CD4-positive, CD25-positive, alpha-beta regulatory T cell (primary cell): ENCODE data around the gene LARP4B. TPM values are rescaled to one million over a fixed set of nuclear protein-coding genes. Genes with fewer than 3 reads are reported as not detected.
A peak's percentile ranks its signal among the peaks of the same experiment; 100 is the strongest.

Source experiments
- ATAC-seq, 2 donors: fragments of 150-1000 bp; cut with Tn5 transposase; one replicate each; pipeline ENCODE4 v1.10.0; 2021; ENCODE audit warnings: low read depth in 2 of 2, moderate number of reproducible peaks in 2 of 2, moderate library complexity in 1 of 2
- DNase-seq, 3 donors: peaks; one replicate each; pipeline versions ENCODE4 v3.0.0 to v3.0.0-alpha.2; 2012 to 2022; ENCODE audit warnings: mixed read lengths in 1 of 3
- H3K27ac ChIP-seq: one replicate; pipeline ENCODE4 v1.7.0; 2013; ENCODE audit warnings: mild to moderate bottlenecking, low read length; ENCODE audit not compliant: insufficient read depth, poor library complexity, severe bottlenecking
- H3K27me3 ChIP-seq: one replicate; pipeline ENCODE4 v1.7.0; 2013; ENCODE audit warnings: low read length; ENCODE audit not compliant: control insufficient read depth, insufficient read depth
- H3K36me3 ChIP-seq: one replicate; pipeline ENCODE4 v1.7.0; 2013; ENCODE audit warnings: mild to moderate bottlenecking, low read length, moderate library complexity; ENCODE audit not compliant: control insufficient read depth, insufficient read depth
- H3K4me1 ChIP-seq: 2 replicates; pipeline ENCODE4 v1.7.0; 2013; ENCODE audit warnings: mild to moderate bottlenecking, low read length; ENCODE audit not compliant: insufficient read depth, control insufficient read depth, poor library complexity, severe bottlenecking
- H3K4me3 ChIP-seq: one replicate; pipeline ENCODE4 v1.7.0; 2013; ENCODE audit warnings: low read depth, mild to moderate bottlenecking, low read length, moderate library complexity
- H3K9me3 ChIP-seq, 2 experiments: 1 replicate in 1 of 2; 2 replicates in 1 of 2; pipeline ENCODE4 v1.7.0; 2013; ENCODE audit warnings: low read length in 2 of 2, mild to moderate bottlenecking in 1 of 2, moderate library complexity in 1 of 2; ENCODE audit not compliant: control insufficient read depth in 2 of 2
- H3K27ac Mint-ChIP-seq, 3 donors: one replicate each; pipeline ENCODE4 v1.8.0; 2020 to 2022; ENCODE audit warnings: mild to moderate bottlenecking in 3 of 3, mixed read lengths in 3 of 3, moderate library complexity in 2 of 3
- H3K27me3 Mint-ChIP-seq: one replicate; pipeline ENCODE4 v1.8.0; 2022; ENCODE audit warnings: mild to moderate bottlenecking, mixed read lengths
- H3K36me3 Mint-ChIP-seq: one replicate; pipeline ENCODE4 v1.8.0; 2020; ENCODE audit warnings: mixed read lengths
- H3K4me1 Mint-ChIP-seq, 4 donors: one replicate each; pipeline ENCODE4 v1.8.0; 2020 to 2022; ENCODE audit warnings: mixed read lengths in 4 of 4, mild to moderate bottlenecking in 1 of 4
- H3K4me3 Mint-ChIP-seq, 4 donors: one replicate each; pipeline ENCODE4 v1.8.0; 2020 to 2022; ENCODE audit warnings: mild to moderate bottlenecking in 4 of 4, mixed read lengths in 4 of 4, moderate library complexity in 3 of 4
- H3K9me3 Mint-ChIP-seq, 7 donors: one replicate each; pipeline ENCODE4 v1.8.0; 2020 to 2022; ENCODE audit warnings: mixed read lengths in 7 of 7, mild to moderate bottlenecking in 3 of 7, moderate library complexity in 2 of 7
- polyA plus RNA-seq, 4 donors: library from polyadenylated mRNA; unstranded; fragments of 300-500 nt; fragmentation: Illumina TruSeq; gene quantifications; one replicate each; pipeline ENCODE4 v1.2.3, GENCODE V29; 2021
- total RNA-seq: library from RNA; stranded (reverse); gene quantifications from one replicate; pipeline ENCODE4 v1.2.3, GENCODE V29; 2022

Gene LARP4B
- total and polyA plus RNA-seq, 5 donors from 2014 or later, result 20.5 to 82.0 (median 30.3) TPM

- no peaks in the 10 kb centered on the region for H3K36me3 ChIP-seq
- no peaks in the 10 kb centered on the region for H3K27me3 ChIP-seq
- no peak overlapping the region for H3K4me3 ChIP-seq
- no peaks in the 10 kb centered on the region for H3K27me3 Mint-ChIP-seq
- H3K27ac Mint-ChIP-seq, result no peak overlapping the region
- H3K4me1 Mint-ChIP-seq, result peaks cover 3 to 12% (median 8%) of the 10 kb centered on the region in 4 donors
- H3K4me3 Mint-ChIP-seq, result no peak overlapping the region
- H3K9me3 ChIP-seq, result no peaks in the 10 kb centered on the region
- H3K4me1 ChIP-seq, result no peaks in the 10 kb centered on the region
- peaks cover 0 to 5% (median 0%) of the 10 kb centered on the region in 7 donors for H3K9me3 Mint-ChIP-seq
- H3K36me3 Mint-ChIP-seq, result no peaks in the 10 kb centered on the region
- no peak overlapping the region for H3K27ac ChIP-seq
- ATAC-seq (no peak), DNase-seq (no peak)
Observed at GRCh38 chr10:964321-964987, 32.9 kb upstream of the LARP4B start.

DNA sequence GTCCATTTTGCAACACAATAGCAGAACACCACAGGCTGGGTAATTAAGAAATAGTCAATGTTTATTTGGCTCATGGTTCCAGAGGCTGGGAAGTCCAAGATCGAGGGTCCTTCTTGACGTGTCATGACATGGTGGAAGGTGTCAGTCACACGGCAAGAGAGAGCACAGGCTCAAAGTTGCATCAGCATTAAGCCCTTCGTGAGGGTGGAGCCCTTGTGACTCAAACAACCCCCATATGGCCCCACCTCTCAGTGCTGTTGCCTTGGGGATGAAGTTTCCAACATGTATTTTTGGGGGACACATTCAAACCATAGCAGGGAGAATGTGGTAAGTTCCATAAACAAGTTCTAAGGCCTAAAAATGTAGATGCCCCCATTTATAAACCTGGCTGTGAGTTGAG, 32.1 kb upstream of the LARP4B start:
- no peaks in the 10 kb centered on the region for H3K4me1 ChIP-seq
- no peak overlapping the region for H3K4me3 ChIP-seq
- ATAC-seq (no peak), DNase-seq (no peak)
- no peak overlapping the region for H3K27ac Mint-ChIP-seq
- H3K4me3 Mint-ChIP-seq, result no peak overlapping the region
- peaks cover 0 to 3% (median 0%) of the 10 kb centered on the region in 7 donors for H3K9me3 Mint-ChIP-seq
- H3K27me3 Mint-ChIP-seq, result no peaks in the 10 kb centered on the region
- no peaks in the 10 kb centered on the region for H3K9me3 ChIP-seq
- no peaks in the 10 kb centered on the region for H3K27me3 ChIP-seq
- H3K36me3 ChIP-seq, result no peaks in the 10 kb centered on the region
- H3K36me3 Mint-ChIP-seq, result no peaks in the 10 kb centered on the region
- H3K27ac ChIP-seq, result no peak overlapping the region
- peaks cover 3 to 12% (median 8%) of the 10 kb centered on the region in 4 donors for H3K4me1 Mint-ChIP-seq

- H3K27me3 Mint-ChIP-seq, result no peaks in the 10 kb centered on the region
- H3K36me3 Mint-ChIP-seq, result no peaks in the 10 kb centered on the region
- no peaks in the 10 kb centered on the region for H3K27me3 ChIP-seq
- H3K36me3 ChIP-seq, result no peaks in the 10 kb centered on the region
- H3K4me1 Mint-ChIP-seq, result peaks cover 3 to 12% (median 8%) of the 10 kb centered on the region in 4 donors
- H3K27ac ChIP-seq, result no peak overlapping the region
- no peak overlapping the region for H3K27ac Mint-ChIP-seq
- no peak overlapping the region for H3K4me3 ChIP-seq
- H3K4me3 Mint-ChIP-seq, result peak overlapping the region in 1 of 4 donors; percentile 43
- H3K9me3 ChIP-seq, result no peaks in the 10 kb centered on the region
- no peak for ATAC-seq
- no peaks in the 10 kb centered on the region for H3K4me1 ChIP-seq
- H3K9me3 Mint-ChIP-seq, result no peaks in the 10 kb centered on the region
- no peak for DNase-seq
Observed at GRCh38 chr10:963186-963585, 31.7 kb upstream of the LARP4B start.

- no peaks in the 10 kb centered on the region for H3K27me3 ChIP-seq
- Mint-ChIP-seq H3K4me1 (peaks cover 2 to 9% (median 4%) of the 10 kb centered on the region in 4 donors), H3K4me3 (no peak overlapping the region), H3K36me3 (no peaks in the 10 kb centered on the region), H3K9me3 (no peaks in the 10 kb centered on the region), H3K27ac (no peak overlapping the region), H3K27me3 (no peaks in the 10 kb centered on the region)
- H3K9me3 ChIP-seq, result no peaks in the 10 kb centered on the region
- DNase-seq (no peak), ATAC-seq (no peak)
- no peaks in the 10 kb centered on the region for H3K4me1 ChIP-seq
- no peak overlapping the region for H3K4me3 ChIP-seq
- no peak overlapping the region for H3K27ac ChIP-seq
- no peaks in the 10 kb centered on the region for H3K36me3 ChIP-seq
Observed at GRCh38 chr10:962342-962741, 30.8 kb upstream of the LARP4B start.

GRCh38 chr10:958856-959255, 27.4 kb upstream of the LARP4B start:
- Mint-ChIP-seq H3K36me3 (no peaks in the 10 kb centered on the region), H3K9me3 (no peaks in the 10 kb centered on the region), H3K4me3 (no peak overlapping the region), H3K4me1 (no peaks in the 10 kb centered on the region), H3K27ac (no peak overlapping the region), H3K27me3 (no peaks in the 10 kb centered on the region)
- ATAC-seq (no peak), DNase-seq (no peak)
- Histone ChIP-seq H3K4me1 (no peaks in the 10 kb centered on the region), H3K4me3 (no peak overlapping the region), H3K27ac (no peak overlapping the region), H3K27me3 (no peaks in the 10 kb centered on the region), H3K9me3 (no peaks in the 10 kb centered on the region), H3K36me3 (no peaks in the 10 kb centered on the region)

DNA sequence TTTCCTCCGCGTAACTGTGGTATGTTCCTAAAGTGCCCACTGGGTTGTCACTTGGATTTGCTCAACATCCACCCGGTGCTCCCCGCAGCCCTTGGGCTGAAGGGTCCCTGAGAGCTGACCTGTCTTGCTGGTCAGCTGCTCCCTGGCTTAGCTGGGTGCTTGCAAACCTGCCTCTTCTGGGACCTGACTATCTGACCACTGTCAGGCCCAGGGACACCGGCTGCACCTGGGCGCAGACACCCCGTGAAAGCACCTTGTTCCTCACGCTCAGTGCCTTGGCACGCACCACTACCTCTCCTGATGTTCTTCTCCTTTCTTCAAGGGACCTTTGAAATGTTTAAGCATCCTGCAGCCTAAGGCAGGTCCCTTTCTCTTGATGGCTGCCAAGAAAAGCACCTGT, 26.6 kb upstream of the LARP4B start:
- H3K27ac Mint-ChIP-seq, result peak overlapping the region in 1 of 3 donors; percentile 26
- no peaks in the 10 kb centered on the region for H3K9me3 ChIP-seq

DNA sequence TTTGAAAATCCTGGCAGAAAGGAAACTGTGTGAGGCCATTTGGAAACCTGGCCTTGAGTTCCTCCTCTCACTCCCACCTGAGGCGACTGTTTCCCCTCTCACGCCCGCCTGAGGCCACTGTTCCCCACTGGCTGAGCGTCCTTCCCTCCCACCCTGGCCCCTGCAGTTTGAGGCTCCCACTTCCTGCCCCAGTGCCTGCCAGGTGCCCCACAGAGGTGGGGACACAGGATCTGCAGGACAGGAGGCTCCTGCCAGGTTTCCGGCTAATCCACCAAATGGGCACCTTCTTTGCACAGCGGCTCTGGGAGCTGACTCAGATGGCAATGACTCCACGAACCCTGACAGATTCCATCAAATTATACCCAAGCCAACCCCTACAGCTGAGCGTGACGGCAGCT, 24.3 kb upstream of the LARP4B start:
- Mint-ChIP-seq H3K9me3 (no peaks in the 10 kb centered on the region), H3K27ac (no peak overlapping the region), H3K4me3 (no peak overlapping the region), H3K4me1 (no peaks in the 10 kb centered on the region), H3K27me3 (no peaks in the 10 kb centered on the region), H3K36me3 (no peaks in the 10 kb centered on the region)
- Histone ChIP-seq H3K36me3 (no peaks in the 10 kb centered on the region), H3K27ac (no peak overlapping the region), H3K4me3 (no peak overlapping the region), H3K4me1 (no peaks in the 10 kb centered on the region), H3K27me3 (no peaks in the 10 kb centered on the region), H3K9me3 (no peaks in the 10 kb centered on the region)
- DNase-seq (no peak), ATAC-seq (no peak)

More for the DNA sequence above, 26.6 kb upstream of the LARP4B start:
- DNase-seq, result no peak
- no peaks in the 10 kb centered on the region for H3K27me3 ChIP-seq
- no peaks in the 10 kb centered on the region for H3K36me3 Mint-ChIP-seq
- no peaks in the 10 kb centered on the region for H3K4me1 ChIP-seq
- H3K36me3 ChIP-seq, result no peaks in the 10 kb centered on the region
- H3K4me3 Mint-ChIP-seq, result no peak overlapping the region
- H3K4me1 Mint-ChIP-seq, result no peaks in the 10 kb centered on the region
- no peaks in the 10 kb centered on the region for H3K9me3 Mint-ChIP-seq
- H3K27ac ChIP-seq, result no peak overlapping the region
- no peak overlapping the region for H3K4me3 ChIP-seq
- ATAC-seq, result no peak
- no peaks in the 10 kb centered on the region for H3K27me3 Mint-ChIP-seq

DNA sequence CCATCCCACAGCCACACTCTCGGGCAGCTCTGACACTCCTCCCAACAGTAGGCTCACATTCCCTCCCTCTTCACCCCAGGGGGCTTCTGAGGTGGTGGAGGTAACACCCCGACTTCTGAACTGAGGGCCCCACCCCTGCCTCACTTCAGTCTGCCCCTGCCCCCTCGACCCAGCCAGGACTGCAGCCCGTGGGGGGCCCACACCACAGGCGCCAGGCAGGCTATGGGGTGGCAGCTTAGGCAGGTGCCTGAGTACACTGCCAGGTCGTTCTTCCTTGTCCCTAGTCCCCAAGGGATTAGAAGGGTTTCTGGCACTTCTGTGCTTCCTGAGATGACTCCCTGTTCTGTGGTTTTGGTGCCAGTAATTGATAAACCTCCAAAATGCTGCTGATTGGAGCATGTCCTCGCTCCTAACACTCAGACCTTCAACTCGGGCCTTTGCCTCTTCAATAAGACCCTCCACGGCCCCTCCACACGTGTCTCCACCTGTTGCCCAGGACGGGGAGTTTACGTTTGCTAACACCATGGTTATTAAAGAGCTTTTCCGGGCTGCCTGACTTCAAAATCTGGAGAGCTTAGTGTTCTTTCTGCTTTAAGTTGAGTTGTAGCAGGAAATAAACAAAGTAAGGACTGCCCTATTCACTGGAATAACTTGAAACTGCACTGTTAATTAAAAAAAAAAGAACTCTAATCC, 23.8 kb upstream of the LARP4B start:
- no peak overlapping the region for H3K27ac Mint-ChIP-seq
- no peaks in the 10 kb centered on the region for H3K36me3 Mint-ChIP-seq
- peaks cover 5% of the 10 kb centered on the region for H3K27me3 Mint-ChIP-seq
- no peaks in the 10 kb centered on the region for H3K36me3 ChIP-seq
- ATAC-seq (no peak), DNase-seq (no peak)
- no peaks in the 10 kb centered on the region for H3K9me3 Mint-ChIP-seq
- H3K4me3 ChIP-seq, result no peak overlapping the region
- no peak overlapping the region for H3K27ac ChIP-seq
- H3K4me1 ChIP-seq, result no peaks in the 10 kb centered on the region
- H3K4me1 Mint-ChIP-seq, result no peaks in the 10 kb centered on the region
- no peaks in the 10 kb centered on the region for H3K27me3 ChIP-seq
- no peak overlapping the region for H3K4me3 Mint-ChIP-seq
- no peaks in the 10 kb centered on the region for H3K9me3 ChIP-seq
